Spleen (tissue), 11 donors: ENCODE measurements around the gene STRADB. TPM values are rescaled to one million over a fixed set of nuclear protein-coding genes. Genes with fewer than 3 reads are reported as not detected.

Source experiments
- DNase-seq: peaks from one replicate; pipeline ENCODE4 v3.0.0-alpha.2; 2020
- H3K27ac ChIP-seq, 8 donors: fragments of 200-600 bp; sonication (generic) in 7 of 8; 1 replicate in 4 of 8; 2 replicates in 4 of 8; pipeline versions ENCODE4 v1.5.0 to v1.8.0; 2016 to 2021; ENCODE audit warnings: inconsistent platforms in 4 of 8, mild to moderate bottlenecking in 4 of 8, moderate library complexity in 1 of 8
- H3K27me3 ChIP-seq, 7 donors: fragments of 200-600 bp; sonication (generic) in 6 of 7; replicated peaks in 1 of 7; 1 replicate in 4 of 7; 2 replicates in 3 of 7; pipeline versions ENCODE4 v1.5.0 to v1.8.0; 2016 to 2021; ENCODE audit warnings: inconsistent platforms in 3 of 7, mild to moderate bottlenecking in 1 of 7
- H3K36me3 ChIP-seq, 6 donors: fragments of 200-600 bp; sonication (generic) in 5 of 6; 1 replicate in 4 of 6; 2 replicates in 2 of 6; pipeline versions ENCODE4 v1.5.0 to v1.8.0; 2016 to 2021; ENCODE audit warnings: inconsistent platforms in 2 of 6
- H3K4me1 ChIP-seq, 6 donors: fragments of 200-600 bp; sonication (generic) in 5 of 6; 1 replicate in 3 of 6; 2 replicates in 3 of 6; pipeline versions ENCODE4 v1.5.0 to v1.8.0; 2016 to 2021; ENCODE audit warnings: inconsistent platforms in 3 of 6
- H3K4me3 ChIP-seq, 8 donors: fragments of 200-600 bp; sonication (generic) in 7 of 8; 1 replicate in 4 of 8; 2 replicates in 4 of 8; pipeline versions ENCODE4 v1.5.0 to v1.8.0; 2016 to 2021; ENCODE audit warnings: inconsistent platforms in 4 of 8, mild to moderate bottlenecking in 4 of 8, moderate library complexity in 2 of 8
- H3K9me3 ChIP-seq, 8 donors: fragments of 200-600 bp; sonication (generic) in 7 of 8; 1 replicate in 4 of 8; 2 replicates in 4 of 8; pipeline versions ENCODE4 v1.5.0 to v1.8.0; 2016 to 2021; ENCODE audit warnings: inconsistent platforms in 4 of 8
- CTCF ChIP-seq, 11 experiments: fragments of 200-600 bp in 7 of 11; fragments of 450-650 bp in 4 of 11; sonication (generic) in 4 of 11; IDR thresholded peaks in 8 of 11; conservative IDR thresholded peaks in 3 of 11; 1 replicate in 7 of 11; 2 replicates in 4 of 11; pipeline versions ENCODE4 v1.4.0 to v1.8.0; 2016 to 2021; ENCODE audit warnings: antibody characterized with exemption in 11 of 11, inconsistent platforms in 4 of 11, mild to moderate bottlenecking in 1 of 11
- POLR2A ChIP-seq, 3 donors: fragments of 450-650 bp; IDR thresholded peaks; one replicate each; pipeline ENCODE4 v1.5.1; 2017; ENCODE audit warnings: antibody characterized with exemption in 3 of 3, mild to moderate bottlenecking in 1 of 3
- POLR2AphosphoS5 ChIP-seq, 3 donors: sonication (generic); formaldehyde crosslinking; IDR thresholded peaks; one replicate each; pipeline ENCODE4 v1.5.1; 2017; ENCODE audit warnings: antibody characterized with exemption in 3 of 3
- WGBS, 5 donors: extraction: QIAGEN DNeasy Blood & Tissue Kit in 3 of 5; methylation state at CpG; one replicate each; pipeline versions ENCODE4 v1.1.5 to v1.1.7; 2013 to 2018; 5-methylcytosine and 5-hydroxymethylcytosine counted together
- intact Hi-C: fragments of 100-400 bp; cut with DNase I; formaldehyde crosslinking; loops from one replicate; pipeline ENCODE4 v1.15.0; 2023; ENCODE audit warnings: low total_unique reads
- polyA plus RNA-seq, 3 donors: library from polyadenylated mRNA; stranded (reverse); fragments of 200-250 nt; gene quantifications; one replicate each; pipeline ENCODE4 v1.2.1, GENCODE V29; 2013
- total RNA-seq, 7 donors: library from RNA; depleted of rRNA in 3 of 7; stranded (reverse); fragments of >200 nt in 3 of 7; fragmentation: NEBNext Ultra II Directional in 4 of 7; extraction: Animal tissue kit (Norgen Biotek cat#: 25700) in 4 of 7; gene quantifications; one replicate each; pipeline versions ENCODE4 v1.1.0 to v1.2.1, GENCODE V29; 2016 to 2021
- donor health status: healthy with polysubstance abuse.
- donor health status: DM: no; HTN: no; CAD: no; lungs with moderate emphysema.
- donor health status: DM: no; HTN: no; CAD: no.
- donor health status: Bipolar disorder and iron deficiency.
- donor health status: healthy.
- donor health status: DM: no; HTN: no; CAD: no.
- donor health status: DM: yes; HTN: yes; CAD: no.

STRADB gene
- total and polyA plus RNA-seq, 10 donors = 13.4 to 45.3 (median 20.3) TPM

GRCh38 chr2:201515573-201516246 lies 64.2 kb downstream of the STRADB start:
- no peak overlapping the region for H3K27ac ChIP-seq
- no peaks in the 10 kb centered on the region for H3K36me3 ChIP-seq
- WGBS, 5 donors = 74 to 88% (median 84%) methylated on average over 4 of the region's 4 CpGs
- no peak for TF ChIP-seq POLR2A (IDR thresholded peaks at IDR 0.05)
- no peak for TF ChIP-seq POLR2AphosphoS5 (IDR thresholded peaks at IDR 0.05)
- TF ChIP-seq CTCF (IDR thresholded peaks at IDR 0.05 in 8 of 11, conservative IDR thresholded peaks at IDR 0.05 in 3 of 11) = no peak
- peaks cover 0 to 26% (median 21%) of the 10 kb centered on the region in 8 donors for H3K9me3 ChIP-seq
- no peaks in the 10 kb centered on the region for H3K4me1 ChIP-seq
- DNase-seq = no peak
- no peaks in the 10 kb centered on the region for H3K27me3 ChIP-seq
- H3K4me3 ChIP-seq = no peak overlapping the region
- intact Hi-C loops = no loop called here

GRCh38 chr2:201517094-201517493 lies 65.6 kb downstream of the STRADB start:
- 51 to 75% (median 62%) methylated on average over 4 of the region's 4 CpGs for WGBS, 5 donors
- no peaks in the 10 kb centered on the region for H3K4me1 ChIP-seq
- no peak for DNase-seq
- H3K36me3 ChIP-seq = no peaks in the 10 kb centered on the region
- intact Hi-C loops = no loop called here
- H3K27me3 ChIP-seq = no peaks in the 10 kb centered on the region
- peaks cover 0 to 30% (median 22%) of the 10 kb centered on the region in 8 donors for H3K9me3 ChIP-seq
- no peak overlapping the region for H3K4me3 ChIP-seq
- TF ChIP-seq POLR2A (IDR thresholded peaks at IDR 0.05) (no peak), CTCF (IDR thresholded peaks at IDR 0.05 in 8 of 11, conservative IDR thresholded peaks at IDR 0.05 in 3 of 11) (no peak), POLR2AphosphoS5 (IDR thresholded peaks at IDR 0.05) (no peak)
- H3K27ac ChIP-seq = no peak overlapping the region

- intact Hi-C loops = no loop called here
- Histone ChIP-seq H3K4me3 (no peak overlapping the region), H3K9me3 (peaks cover 3 to 52% (median 45%) of the 10 kb centered on the region in 8 donors), H3K27ac (no peak overlapping the region), H3K27me3 (no peaks in the 10 kb centered on the region), H3K36me3 (no peaks in the 10 kb centered on the region), H3K4me1 (no peaks in the 10 kb centered on the region)
- TF ChIP-seq POLR2AphosphoS5 (IDR thresholded peaks at IDR 0.05) (no peak), CTCF (IDR thresholded peaks at IDR 0.05 in 8 of 11, conservative IDR thresholded peaks at IDR 0.05 in 3 of 11) (no peak), POLR2A (IDR thresholded peaks at IDR 0.05) (no peak)
- no peak for DNase-seq
- 91 to 100% (median 96%) methylated on average over 2 of the region's 2 CpGs for WGBS, 5 donors
These were observed 68.7 kb downstream of the STRADB start for GRCh38 chr2:201520201-201520600.

GRCh38 chr2:201522965-201523364 lies 71.4 kb downstream of the STRADB start:
- H3K27me3 ChIP-seq = no peaks in the 10 kb centered on the region
- no peak overlapping the region for H3K27ac ChIP-seq
- WGBS, 5 donors = 89 to 97% (median 96%) methylated on average over 5 of the region's 5 CpGs
- intact Hi-C loops = no loop called here
- no peaks in the 10 kb centered on the region for H3K4me1 ChIP-seq
- no peak overlapping the region for H3K4me3 ChIP-seq
- H3K9me3 ChIP-seq = peaks cover 3 to 63% (median 48%) of the 10 kb centered on the region in 8 donors
- no peak for TF ChIP-seq POLR2A (IDR thresholded peaks at IDR 0.05)
- no peak for TF ChIP-seq POLR2AphosphoS5 (IDR thresholded peaks at IDR 0.05)
- no peak for TF ChIP-seq CTCF (IDR thresholded peaks at IDR 0.05 in 8 of 11, conservative IDR thresholded peaks at IDR 0.05 in 3 of 11)
- no peaks in the 10 kb centered on the region for H3K36me3 ChIP-seq
- DNase-seq = no peak
